ENCODE data around the gene NKX2-8.

- TF ChIP-seq CTCF (IDR thresholded peaks at IDR 0.05; ENCODE audit: low read length) (no peak), EZH2 (optimal IDR thresholded peaks at IDR 0.05; ENCODE audit: low read depth, low read length) (no peak)
Measured at GRCh38 chr14:36591482-36591881, 9.1 kb upstream of the NKX2-8 start.

All from MM.1S (cell line).